Left lobe of liver (tissue), 2 donors: ENCODE measurements around the gene ZNF281. TPM values are rescaled to one million over a fixed set of nuclear protein-coding genes. Genes with fewer than 3 reads are reported as not detected.
"Not testable (repeated sequence)": the region's sequence is repeated elsewhere in the genome, so short reads cannot be mapped to it uniquely, and the experiment has no call there.

Experiments
- ATAC-seq: fragments of 200-7000 bp; cut with Tn5 transposase; one replicate; pipeline ENCODE4 v1.9.1; 2020; ENCODE audit warnings: mild to moderate bottlenecking, moderate library complexity
- DNase-seq: peaks from one replicate; pipeline ENCODE4 v3.0.0-alpha.2; 2020; ENCODE audit warnings: low spot score
- total RNA-seq: library from RNA; stranded (reverse); gene quantifications from one replicate; pipeline ENCODE4 v1.2.1, GENCODE V29; 2021
- donor health status: DM: no; HTN: no; CAD: no; lungs with moderate emphysema.
- donor health status: DM: no; HTN: yes; CAD: no.

ZNF281 gene, protein sequence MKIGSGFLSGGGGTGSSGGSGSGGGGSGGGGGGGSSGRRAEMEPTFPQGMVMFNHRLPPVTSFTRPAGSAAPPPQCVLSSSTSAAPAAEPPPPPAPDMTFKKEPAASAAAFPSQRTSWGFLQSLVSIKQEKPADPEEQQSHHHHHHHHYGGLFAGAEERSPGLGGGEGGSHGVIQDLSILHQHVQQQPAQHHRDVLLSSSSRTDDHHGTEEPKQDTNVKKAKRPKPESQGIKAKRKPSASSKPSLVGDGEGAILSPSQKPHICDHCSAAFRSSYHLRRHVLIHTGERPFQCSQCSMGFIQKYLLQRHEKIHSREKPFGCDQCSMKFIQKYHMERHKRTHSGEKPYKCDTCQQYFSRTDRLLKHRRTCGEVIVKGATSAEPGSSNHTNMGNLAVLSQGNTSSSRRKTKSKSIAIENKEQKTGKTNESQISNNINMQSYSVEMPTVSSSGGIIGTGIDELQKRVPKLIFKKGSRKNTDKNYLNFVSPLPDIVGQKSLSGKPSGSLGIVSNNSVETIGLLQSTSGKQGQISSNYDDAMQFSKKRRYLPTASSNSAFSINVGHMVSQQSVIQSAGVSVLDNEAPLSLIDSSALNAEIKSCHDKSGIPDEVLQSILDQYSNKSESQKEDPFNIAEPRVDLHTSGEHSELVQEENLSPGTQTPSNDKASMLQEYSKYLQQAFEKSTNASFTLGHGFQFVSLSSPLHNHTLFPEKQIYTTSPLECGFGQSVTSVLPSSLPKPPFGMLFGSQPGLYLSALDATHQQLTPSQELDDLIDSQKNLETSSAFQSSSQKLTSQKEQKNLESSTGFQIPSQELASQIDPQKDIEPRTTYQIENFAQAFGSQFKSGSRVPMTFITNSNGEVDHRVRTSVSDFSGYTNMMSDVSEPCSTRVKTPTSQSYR
- total RNA-seq, result 13.7 TPM

DNA sequence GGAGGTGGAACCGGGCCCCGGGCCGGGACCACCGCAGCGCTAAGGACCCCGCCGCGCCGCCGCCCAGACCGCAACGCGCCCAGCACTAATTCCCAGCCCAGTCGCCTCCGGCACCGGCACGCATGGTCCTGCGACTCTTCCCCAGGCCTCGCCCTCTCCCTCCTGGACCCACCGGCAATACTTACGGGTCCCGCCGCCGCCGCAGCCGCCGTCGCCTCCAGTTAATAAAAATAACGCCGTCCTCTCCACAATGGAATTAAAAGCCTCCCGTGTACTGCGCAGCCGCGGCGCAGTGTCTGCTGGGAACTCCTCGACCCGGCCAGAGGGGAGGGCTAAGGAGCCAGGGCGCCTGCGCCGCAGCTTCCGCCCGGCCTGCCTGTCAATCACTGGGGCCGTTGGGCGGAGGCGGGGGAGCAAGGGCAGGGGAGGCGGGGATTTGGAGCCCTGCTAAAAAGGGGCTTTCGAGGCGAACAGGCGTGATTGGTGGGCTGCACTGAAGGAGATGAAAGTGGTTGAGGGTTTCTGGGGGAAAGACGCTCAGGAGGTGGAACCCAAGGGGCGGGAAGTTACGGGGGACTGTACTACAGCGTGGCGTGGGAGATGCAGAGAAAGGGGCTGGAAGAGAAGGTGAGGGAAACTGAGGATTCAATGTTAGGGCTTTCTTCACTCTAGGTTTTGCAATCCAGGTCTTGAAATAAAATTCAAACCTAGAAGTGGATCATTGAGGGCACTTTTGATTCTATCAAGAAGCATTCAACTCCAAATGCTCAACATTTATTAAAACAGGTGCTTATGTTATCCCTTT lies at the start of gene ZNF281:
TSS of gene ZNF281 (minus strand) at position 276 of the 805 bp plus-strand sequence. CDS start 331 bp downstream, outside the sequence.
- ATAC-seq, result peak; percentile 87

DNA sequence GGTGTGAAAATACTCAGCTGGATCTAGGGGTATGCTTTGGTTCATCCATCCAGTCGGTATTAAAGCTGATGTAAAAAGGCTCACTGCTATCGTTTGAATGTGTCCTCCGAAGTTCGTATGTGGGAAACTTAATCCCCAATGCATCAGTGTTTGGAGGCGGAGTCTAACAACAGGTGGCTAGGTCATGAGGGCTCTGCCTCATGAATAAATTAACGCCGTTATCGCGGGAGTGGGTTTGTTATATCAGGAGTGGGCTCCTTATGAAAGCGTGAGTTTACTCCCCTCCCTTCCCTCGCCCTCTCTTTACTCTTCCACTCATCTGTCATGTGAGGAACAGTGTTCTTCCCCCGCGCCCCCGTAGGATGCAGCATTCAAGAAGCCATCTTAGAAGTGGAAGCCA lies 48.9 kb upstream of the ZNF281 start:
- ATAC-seq, result no peak
- DNase-seq, result no peak

More for the DNA sequence above, at the start of gene ZNF281:
- DNase-seq, result peak; percentile 97

DNA sequence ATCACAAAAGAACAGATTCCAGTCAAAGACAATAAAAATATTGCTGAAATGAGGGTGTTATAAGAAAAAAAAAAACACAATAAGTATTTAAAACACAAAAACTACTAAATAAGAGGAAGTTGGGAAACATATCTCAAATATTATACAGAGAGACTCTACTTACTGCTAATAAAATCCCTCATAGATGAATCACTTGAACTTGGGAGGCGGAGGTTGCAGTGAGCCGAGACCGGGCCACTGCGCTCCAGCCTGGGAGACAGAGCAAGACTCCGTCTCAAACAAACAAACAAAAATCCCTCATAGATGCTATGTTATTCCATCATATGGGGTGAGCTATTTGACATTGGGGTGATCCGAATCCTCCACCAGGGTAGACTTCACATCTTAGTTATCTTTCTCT lies 48.0 kb upstream of the ZNF281 start:
- no peak for DNase-seq
- ATAC-seq, result no peak

DNA sequence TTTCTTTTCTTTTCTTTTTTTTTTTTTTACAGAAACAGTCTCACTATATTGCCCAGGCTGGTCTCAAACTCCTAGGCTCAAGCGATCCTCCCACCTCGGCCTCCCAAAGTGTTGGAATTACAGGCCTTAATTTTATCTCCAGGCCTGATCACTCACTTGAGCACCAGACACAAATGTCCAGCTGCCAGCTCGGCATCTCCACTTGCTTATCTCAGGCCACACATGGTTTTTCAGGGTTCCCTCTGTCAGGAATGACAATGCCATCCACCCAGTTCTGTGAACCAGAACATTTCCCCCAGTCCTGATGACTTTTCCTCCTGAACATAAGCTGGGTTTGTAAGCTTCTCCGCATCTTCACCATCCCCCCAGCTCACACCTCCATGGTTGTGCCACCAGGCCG lies 44.6 kb upstream of the ZNF281 start:
- ATAC-seq (no peak), DNase-seq (no peak)

DNA sequence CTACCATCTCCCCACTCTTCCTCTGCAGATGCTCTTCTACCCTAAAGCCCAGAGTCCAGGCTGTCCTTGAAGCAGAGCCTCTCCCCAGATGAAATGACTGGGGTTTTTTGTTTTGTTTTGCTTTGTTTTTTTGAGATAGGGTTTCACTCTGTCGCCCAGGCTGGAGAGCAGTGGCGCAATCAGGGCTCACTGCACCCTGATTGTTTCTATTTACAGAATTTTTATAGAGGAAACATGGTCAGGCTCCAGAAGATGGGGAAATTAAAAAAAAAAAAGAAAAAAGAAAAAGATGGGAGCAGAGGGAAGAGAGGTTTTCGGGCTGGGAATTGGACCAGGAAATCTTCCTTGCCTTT lies 43.7 kb upstream of the ZNF281 start:
- DNase-seq, result no peak

DNA sequence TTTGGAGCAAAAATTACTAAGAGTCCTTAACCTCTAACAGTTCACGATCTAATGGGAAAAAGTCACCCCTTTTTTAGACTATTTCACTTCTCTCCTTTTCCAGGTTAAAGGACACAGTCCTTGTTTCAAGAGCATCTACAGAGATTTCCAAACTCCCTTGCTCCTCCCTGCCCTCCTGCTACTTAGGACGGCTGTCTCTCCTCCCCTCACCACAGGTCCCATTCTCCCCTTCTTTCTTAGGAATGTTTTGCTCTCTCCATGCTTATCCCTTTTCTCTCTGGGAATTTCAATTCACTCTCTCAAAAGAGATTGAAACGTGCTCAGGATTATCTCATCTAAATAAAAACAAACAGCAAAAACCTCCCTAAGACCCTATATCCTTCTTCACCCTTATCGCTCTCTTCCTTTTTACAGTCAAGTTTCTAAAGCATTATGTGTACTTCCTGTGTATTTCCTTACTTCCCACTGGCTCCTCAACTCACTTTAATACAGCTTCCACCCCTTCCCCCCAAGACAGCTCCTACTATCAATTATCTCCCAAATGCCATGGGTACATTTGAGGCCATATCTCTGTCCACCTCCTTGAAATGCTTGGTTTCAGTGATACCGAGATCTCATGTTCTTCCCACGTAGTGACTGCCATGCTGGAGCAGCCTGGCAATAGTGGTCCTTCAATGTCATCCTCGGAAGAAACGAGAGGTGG lies 43.2 kb upstream of the ZNF281 start:
- no peak for ATAC-seq

More for the DNA sequence above, 43.7 kb upstream of the ZNF281 start:
- no peak for ATAC-seq

DNA sequence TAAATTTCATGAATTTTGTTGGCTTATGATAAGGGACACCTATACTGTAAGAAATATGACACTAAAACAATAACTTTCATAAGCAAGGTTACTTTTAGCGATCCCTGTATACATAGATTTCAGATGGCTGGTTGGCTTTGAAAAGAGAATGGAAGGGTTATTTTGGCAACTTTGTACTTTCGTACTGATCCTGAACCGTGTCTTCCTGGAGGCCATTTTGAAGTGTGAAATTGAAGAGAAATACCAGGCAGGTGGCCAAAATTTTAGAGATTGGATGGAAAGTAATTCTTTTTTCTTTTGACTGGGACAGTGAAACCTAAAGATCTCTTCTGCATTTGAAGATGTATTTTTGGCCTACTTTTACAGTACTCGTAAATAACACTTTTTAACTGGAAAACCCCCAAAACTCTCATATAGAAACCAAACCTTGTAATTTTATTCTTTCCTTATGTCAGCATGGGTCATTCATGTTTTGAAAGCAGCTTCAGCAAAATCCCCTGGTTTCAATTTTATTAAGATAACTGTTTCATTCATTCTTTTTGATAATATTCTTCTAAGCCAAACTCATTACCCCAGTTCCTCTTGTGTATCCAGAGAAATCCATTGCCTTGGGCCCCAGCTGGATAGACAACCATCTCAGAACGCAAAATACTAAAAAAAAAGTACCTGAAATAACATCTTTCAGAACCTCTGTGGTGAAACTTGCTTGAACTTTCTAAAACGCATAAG lies 38.4 kb upstream of the ZNF281 start:
- no peak for ATAC-seq
- DNase-seq, result no peak

More for the DNA sequence above, 43.2 kb upstream of the ZNF281 start:
- DNase-seq, result no peak

DNA sequence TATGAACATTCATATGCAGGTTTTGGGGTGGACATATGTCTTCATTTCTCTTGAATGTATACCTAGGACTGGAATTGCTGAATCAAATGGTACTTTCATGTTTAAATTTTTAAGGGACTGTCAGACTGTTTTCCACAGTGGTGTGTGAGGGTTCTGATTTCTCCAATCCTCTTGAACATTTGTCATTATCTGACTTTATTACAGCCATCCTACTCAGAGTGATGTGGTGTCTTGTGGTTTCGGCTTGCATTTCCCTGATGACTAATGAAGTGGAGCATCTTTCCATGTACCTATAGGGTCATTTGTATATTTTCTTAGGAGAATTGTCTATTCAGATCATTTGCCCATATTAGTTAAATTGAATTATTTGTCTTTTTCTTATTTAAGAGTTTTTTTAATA lies 35.4 kb upstream of the ZNF281 start:
- ATAC-seq, result no peak
- no peak for DNase-seq

DNA sequence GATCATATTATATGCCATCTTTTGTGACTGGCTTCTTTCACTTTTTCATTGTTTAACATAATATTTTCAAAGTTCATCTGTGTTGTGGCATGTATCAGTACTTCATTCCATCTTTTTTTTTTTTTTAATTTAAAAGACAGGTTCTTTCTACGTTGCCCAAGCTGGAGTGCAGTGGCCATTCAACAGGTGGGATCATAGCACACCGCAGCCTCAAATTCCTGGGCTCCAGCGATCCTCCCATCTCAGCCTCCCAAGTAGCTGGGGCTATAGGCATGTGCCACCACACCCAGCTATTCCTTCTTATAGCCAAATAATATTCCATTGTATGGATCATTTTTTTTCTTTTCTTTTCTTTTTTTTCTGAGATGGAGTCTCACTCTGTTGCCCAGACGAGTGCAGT lies 34.6 kb upstream of the ZNF281 start:
- no peak for DNase-seq

DNA sequence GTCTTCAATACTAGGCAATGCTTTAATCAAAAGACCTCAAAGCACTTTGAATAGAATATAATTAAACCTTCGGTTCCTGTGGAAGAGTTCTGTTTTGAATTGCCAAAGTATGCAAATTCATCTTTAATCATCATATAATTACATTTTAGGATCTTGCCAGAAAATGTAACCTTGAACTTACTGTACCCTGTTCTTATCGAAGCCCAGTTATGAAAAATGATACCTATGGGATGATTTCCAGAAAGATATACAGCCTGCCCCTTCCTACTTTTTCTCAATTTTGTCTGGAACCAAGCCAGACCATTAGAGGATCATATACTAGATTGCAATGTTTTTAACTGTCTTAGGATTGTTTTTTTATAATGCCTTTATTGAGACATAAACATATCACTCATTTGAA lies 34.0 kb upstream of the ZNF281 start:
- ATAC-seq (no peak), DNase-seq (no peak)

More for the DNA sequence above, 34.6 kb upstream of the ZNF281 start:
- no peak for ATAC-seq

DNA sequence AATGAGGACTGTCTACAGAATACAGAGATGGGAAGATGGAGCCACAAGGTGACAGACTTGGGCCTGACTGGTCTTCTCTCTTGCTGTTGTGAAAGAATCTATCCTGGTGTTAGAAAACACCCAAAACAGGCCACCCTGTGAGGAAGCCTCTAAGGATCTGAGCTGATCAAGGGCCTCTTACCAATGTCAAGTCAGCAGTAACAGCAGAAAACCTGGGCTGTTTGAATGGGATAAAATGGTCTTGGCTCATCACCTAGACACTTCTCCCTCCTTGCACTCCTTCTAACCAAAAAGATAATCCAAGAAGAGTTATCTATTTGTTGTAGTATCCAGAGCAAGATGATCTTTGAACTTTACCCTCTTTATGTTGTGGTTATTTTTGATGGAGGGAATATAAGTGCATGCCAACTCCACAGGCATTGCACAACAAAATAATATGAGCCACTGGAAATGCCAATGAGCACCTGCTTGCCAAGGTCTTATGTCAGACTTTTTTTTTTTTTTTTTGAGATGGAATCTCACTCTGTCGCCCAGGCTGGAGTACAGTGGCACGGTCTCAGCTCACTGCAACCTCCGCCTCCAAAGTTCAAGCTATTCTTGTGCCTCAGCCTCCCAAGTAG lies 32.8 kb upstream of the ZNF281 start:
- peak; percentile 75 for ATAC-seq
- no peak for DNase-seq

DNA sequence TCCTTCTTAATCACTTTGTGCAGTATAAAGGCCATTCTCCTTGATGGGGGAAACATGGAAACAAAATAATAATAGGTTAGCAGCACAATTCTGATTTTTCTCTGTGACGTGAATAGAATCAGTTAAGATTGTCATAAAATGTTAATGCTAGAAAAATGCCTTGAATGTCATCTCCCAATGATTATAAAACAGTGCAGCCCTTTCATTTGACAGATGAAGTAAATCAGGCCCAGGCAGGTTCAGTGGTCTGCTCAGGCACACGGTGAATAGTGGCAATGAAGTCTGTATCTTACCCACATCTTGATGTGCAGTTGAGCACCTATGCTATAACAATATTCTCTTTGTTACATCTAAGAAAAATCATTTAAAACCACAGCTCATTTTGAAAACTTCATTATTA lies 32.2 kb upstream of the ZNF281 start:
- no peak for DNase-seq
- ATAC-seq, result no peak

DNA sequence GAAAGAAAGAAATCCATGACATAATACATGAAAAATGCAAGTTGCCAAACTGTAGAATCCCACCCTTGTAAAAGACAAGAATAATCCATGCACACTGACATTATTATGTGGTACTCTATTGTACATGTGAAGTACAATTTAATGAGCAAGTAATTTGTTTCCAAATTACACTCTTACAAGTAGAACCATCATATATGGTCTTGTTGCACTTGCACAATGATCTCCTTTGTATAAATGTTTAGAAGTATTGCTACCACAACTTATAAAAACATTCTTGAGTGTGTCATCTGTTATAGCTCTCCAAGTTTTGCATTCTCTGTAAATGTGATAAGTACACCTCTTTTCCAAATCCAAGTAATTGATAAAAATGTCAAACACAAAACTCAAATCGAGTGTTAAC lies 29.1 kb upstream of the ZNF281 start:
- no peak for DNase-seq
- no peak for ATAC-seq

DNA sequence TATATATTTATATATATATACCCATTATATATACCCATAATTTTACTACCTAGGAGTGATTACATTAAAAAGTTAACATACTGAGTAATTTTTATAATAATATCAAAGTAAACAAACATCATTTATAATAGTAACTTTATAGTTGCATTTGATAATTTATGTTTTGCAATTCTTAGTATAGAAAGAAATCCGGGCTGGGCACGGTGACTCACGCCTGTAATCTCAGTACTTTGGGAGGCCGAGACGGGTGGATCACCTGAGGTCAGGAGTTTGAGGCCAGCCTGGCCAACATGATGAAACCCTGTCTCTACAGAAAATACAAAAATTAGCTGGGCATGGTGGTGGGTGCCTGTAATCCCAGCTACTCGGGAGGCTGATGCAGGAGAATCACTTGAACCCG lies 28.6 kb upstream of the ZNF281 start:
- not testable (repeated sequence) for ATAC-seq, DNase-seq

DNA sequence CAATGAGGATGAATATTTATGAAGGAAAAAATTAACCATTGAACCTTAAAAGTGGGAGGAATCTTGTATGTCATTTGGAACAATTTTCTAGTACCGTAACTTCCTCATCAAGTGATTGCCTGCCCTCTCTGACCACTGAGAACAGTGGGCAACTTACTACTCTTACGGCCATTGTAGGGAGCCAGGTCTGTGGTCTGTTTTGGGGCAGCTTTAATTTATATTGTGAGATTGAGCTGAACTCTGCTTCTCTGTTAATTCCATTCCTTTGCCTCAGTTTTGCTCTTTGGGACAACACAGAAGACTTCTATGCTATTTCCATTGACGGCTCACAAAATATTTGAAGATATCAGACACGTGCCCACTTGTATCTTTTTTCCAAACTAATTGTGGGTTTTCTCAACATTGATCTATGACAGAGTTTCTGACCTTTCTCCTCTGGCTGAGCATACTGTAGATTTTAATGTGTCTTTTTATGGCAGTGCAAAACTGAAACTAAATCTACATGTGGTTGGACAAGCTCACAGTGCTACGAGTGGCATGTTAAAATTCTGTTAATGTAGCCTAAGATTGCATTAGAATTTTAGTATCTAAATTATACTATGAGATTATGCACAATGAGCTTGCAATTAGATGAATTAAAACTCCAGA lies 27.8 kb upstream of the ZNF281 start:
- DNase-seq (no peak), ATAC-seq (peak; percentile 81)

DNA sequence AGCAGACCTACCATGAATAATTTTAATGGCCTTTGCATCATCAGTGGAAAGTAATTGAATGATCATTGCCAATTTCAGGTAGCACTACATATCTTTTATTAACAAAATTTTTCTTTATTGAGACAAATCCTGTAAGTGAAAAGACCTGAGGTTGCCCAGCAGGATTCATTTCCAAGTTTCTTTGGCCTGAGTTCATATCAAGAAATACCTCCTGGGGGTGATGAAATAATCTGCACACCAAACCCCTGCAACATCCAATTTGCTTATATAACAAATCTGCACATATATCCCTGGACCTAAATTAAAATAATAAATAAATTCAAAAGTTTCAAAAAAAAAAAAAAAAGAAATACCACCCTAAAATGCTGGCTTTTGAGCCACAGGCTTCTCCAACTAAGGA lies 27.3 kb upstream of the ZNF281 start:
- no peak for DNase-seq
- peak; percentile 58 for ATAC-seq

DNA sequence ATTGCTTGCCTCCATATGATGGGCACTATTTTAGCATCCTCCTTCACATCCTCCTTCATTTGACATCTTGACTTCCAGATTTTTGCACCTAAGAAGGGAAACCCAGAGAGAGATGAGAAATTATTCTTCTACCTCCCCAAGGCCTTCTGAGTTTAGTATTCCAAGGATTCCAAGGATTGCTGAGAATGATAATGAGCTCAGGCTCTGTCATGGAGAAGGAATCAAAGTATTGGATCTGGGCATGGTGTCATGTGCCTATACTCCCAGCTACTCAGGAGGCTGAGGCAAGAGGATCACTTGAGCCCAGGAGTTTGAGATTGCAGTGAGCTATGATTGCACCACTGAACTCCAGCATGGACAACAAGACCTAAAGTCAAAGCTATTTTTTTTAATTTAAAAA lies 26.6 kb upstream of the ZNF281 start:
- ATAC-seq (no peak), DNase-seq (no peak)

DNA sequence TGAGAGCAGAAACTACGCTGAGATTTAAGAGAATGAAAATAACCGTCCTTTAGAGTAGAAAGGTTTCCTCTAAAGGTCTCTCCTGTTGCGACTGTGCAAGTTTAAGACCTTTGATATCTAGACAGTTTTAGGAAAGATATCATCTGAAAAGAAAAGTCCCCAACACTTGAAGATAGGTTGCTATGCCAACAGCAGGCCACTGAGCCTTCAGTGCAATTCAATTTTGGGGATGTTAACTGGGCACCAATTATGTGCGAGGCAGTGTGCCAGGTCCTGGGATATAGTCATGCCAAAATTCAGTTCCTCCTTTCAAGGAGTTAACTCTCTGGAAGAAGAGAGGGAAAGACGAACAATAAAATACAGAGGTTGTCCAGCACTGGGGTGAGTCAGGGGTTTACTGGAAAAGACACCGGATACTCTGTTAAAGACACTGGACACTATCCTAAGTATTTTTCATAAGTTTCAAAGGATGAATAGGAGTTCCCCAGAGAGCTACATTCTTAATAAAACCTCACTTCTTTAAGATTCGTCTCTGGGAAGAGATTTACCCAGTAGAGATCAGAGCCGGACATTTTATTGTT lies 25.5 kb upstream of the ZNF281 start:
- DNase-seq (no peak), ATAC-seq (no peak)
